HG02852 (cell line): ENCODE measurements around the gene DHRS4.
"Not testable (repeated sequence)": the region's sequence is repeated elsewhere in the genome, so short reads cannot be mapped to it uniquely, and the experiment has no call there.

Experiments used
- ATAC-seq: cut with Tn5 transposase; IDR thresholded peaks from one replicate; pipeline ENCODE4 v1.9.1; 2021; ENCODE audit warnings: mild to moderate bottlenecking, moderate library complexity; ENCODE audit not compliant: unreplicated experiment

Gene DHRS4

GRCh38 chr14:23939607-23940326, 13.8 kb upstream of the DHRS4 start:
- no peak for ATAC-seq

GRCh38 chr14:23941230-23941629, 12.3 kb upstream of the DHRS4 start:
- no peak for ATAC-seq

DNA sequence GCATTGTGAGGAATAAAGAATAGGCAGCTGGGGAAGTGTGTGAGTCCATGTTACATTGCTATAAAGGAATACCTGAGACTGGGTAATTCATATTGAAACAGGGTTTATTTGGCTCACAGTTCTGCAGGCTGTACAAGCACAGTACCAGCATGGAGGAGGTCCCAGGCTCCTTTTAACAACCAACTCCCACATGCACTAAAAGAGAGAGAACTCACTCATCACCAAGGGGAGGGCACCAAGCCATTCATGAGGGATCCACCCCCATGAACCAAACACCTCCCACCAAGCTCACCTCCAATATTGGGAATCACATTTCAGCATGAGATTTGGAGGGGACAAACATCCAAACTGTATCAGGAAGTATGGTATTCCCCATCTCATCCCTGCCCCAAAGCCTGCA, 11.9 kb upstream of the DHRS4 start:
- no peak for ATAC-seq

DNA sequence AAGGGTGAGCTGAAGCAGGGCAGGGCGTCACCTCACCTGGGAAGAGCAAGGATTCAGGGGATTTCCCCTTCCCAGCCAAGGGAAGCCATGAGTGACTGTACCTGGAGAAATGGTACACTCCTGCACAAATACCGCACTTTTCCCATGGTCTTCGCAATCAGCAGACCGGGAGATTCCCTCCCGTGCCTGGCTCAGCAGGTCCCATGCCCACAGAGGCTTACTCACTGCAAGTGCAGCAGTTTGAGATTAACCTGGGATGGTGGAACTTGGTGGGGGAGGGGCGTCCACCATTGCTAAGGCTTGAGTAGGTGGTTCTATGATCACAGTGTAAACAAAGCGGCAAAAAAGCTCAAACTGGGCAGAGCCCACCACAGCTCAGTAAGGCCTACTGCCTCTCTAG, 11.0 kb upstream of the DHRS4 start:
- no peak for ATAC-seq

- not testable (repeated sequence) for ATAC-seq
These were observed 4.5 kb upstream of the DHRS4 start for GRCh38 chr14:23949069-23949468.

DNA sequence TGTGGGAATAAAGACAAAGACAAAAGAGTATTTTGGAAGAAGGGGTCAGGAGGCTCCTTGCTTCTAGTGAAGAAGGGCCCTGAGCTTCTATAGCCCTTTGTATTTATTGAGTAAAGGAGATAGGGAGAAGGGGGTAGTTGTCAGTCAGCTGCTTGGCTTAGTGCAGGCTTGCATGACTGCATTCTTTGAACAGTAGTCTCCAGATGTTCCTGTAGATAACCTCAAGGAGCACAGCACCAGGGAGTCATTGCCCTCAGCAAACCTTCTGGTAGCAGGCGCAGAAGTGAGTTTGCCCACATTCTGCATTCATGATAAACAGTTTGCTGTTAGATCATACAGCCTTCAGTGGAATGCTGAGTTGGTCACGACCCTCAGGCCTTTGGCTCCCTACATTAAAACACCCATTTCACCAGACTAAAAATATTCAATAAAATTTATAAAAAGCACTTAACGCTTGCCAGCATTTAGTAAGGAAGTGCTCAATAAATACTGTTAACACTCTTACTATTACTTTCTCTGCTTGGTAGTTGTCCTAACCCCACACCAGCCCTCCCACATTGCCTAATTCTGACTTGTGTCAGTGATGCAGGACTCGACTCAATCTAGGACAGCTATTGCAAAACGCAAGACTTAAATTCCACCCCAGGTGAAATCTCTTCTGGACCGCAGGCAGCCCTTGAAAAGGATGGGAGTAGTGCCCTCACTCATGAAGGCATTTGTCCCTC, 3.0 kb upstream of the DHRS4 start:
- ATAC-seq = no peak

DNA sequence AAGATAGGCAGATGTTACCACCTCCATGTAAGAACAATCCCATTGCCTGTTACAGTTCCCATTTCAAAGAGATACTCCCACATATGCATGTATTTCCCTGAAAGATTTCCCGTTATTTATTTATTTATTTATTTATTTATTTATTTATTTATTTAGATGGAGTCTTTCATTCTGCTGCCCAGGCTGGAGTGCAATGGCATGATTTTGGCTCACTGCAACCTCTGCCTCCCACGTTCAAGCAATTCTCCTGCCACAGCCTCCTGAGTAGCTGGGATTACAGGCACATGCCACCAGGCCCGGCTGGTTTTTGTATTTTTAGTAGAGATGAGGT, 2.5 kb upstream of the DHRS4 start:
- ATAC-seq = not testable (repeated sequence)

GRCh38 chr14:23951590-23952201, 1.9 kb upstream of the DHRS4 start:
- ATAC-seq = no peak

GRCh38 chr14:23953116-23953463, 480 bp upstream of the DHRS4 start:
- ATAC-seq = not testable (repeated sequence)

DNA sequence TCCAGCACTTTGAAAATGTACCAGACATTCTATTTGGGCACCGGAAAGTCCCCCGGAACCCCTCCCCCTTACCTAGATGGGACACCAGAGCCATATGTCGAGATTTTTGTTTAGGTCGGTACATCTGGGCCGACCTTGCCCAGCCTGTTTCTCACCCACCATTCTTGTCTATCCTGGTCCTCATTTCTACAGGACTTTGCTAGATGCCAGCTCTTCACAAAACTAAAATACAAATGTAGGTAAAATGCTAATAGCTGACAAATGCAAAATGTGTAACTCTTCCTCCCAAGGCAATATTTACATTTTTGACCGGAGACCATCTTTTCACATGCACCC, 677 bp downstream of the DHRS4 start:
- peak; percentile 16 for ATAC-seq

GRCh38 chr14:23954965-23955364, 1.4 kb downstream of the DHRS4 start:
- ATAC-seq = not testable (repeated sequence)

- not testable (repeated sequence) for ATAC-seq
These were observed 2.2 kb downstream of the DHRS4 start for GRCh38 chr14:23955811-23956210.

GRCh38 chr14:23957913-23958569, 4.5 kb downstream of the DHRS4 start:
- not testable (repeated sequence) for ATAC-seq

GRCh38 chr14:23960899-23961298, 7.3 kb downstream of the DHRS4 start:
- ATAC-seq = not testable (repeated sequence)

DNA sequence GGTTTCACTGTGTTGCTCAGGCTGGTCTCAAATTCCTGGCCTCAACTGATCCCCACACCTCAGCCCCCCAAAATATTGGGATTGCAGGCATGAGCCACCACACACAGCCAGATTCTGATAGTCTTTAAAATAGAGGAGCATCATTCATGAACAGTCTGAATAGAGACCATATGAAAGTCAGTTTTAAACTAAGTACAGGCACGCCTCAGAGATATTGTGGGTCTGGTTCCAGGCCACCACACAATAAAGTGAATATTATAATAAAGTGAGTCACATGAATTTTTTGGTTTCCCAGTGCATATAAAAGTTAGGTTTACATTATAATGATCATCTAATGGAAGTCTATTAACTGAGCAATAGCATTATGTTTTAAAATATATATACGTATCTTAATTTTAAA, 8.1 kb downstream of the DHRS4 start:
- not testable (repeated sequence) for ATAC-seq

- not testable (repeated sequence) for ATAC-seq
These were observed 15.5 kb downstream of the DHRS4 start for GRCh38 chr14:23969130-23969480.

DNA sequence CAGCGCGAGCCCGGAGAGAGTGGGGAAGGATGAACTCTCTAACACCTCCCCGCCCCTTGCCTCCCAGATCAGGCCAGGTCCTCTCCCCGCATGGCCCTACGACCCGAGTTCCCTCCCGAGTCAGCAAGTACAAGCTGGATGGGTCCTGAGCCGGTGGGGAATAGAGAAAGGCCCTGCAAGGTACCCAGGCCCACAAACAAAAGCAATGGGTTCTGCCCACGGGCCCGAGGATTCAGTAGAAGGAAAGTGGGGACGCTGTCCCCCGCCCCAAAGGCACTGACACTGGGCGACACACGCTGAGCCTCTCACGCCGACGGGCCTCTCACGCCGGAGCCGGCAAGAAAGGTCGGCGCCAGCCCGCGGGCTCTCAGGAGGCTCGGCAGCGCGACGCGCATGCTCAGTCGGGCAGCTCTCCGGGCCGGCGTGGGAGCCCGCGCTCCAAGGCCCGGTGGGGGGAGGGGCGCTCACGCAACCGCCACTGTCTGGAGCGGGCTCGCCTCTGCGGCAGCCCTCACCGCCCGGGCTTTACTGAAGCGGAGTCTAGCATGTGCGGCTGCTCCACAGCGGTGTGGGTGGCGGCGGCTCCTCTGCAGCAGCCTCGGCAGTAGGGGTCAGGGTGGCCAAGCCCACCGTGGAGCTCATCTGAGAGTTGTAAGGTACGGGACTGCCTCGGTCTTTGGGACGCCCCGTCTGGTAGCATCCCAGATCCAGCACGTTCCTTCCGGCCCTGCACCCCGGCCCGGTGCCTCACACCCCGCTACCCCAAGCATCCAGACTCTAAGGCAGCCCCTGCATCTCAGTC, 16.1 kb downstream of the DHRS4 start:
- ATAC-seq = peak; percentile 65

- peak; percentile 12 for ATAC-seq
These were observed 16.7 kb downstream of the DHRS4 start for GRCh38 chr14:23970283-23970659.

DNA sequence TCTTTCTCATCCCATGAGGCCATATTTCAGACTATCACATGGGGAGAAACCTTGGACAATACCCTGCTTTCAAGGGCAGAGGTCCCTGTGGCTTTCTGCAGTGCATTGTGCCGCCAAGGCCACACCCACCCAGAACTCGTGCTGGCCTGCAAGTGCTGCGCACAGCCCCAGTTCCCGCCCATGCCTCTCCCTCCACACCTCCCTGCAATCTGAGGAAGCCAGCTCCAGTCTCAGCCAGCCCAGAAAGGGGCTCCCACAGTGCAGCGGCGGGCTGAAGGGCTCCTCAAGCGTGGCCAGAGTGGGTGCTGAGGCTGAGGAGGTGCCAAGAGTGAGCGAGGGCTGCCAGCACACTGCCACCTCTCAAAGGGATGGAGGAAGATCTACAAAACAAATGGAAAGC, 19.6 kb downstream of the DHRS4 start:
- ATAC-seq = not testable (repeated sequence)

DNA sequence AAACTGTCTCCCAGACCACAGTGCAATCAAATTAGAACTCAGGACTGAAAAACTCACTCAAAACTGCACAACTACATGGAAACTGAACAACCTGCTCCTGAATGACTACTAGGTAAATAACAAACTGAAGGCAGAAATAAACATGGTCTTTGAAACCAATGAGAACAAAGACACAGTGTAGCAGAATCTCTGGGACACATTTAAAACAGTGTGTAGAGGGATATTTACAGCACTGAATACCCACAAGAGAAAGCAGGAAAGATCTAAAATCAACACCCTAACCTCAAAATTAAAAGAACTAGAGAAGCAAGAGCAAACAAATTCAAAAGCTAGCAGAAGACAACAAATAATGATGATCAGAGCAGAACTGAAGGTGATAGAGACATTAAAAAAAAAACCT, 20.5 kb downstream of the DHRS4 start:
- not testable (repeated sequence) for ATAC-seq

DNA sequence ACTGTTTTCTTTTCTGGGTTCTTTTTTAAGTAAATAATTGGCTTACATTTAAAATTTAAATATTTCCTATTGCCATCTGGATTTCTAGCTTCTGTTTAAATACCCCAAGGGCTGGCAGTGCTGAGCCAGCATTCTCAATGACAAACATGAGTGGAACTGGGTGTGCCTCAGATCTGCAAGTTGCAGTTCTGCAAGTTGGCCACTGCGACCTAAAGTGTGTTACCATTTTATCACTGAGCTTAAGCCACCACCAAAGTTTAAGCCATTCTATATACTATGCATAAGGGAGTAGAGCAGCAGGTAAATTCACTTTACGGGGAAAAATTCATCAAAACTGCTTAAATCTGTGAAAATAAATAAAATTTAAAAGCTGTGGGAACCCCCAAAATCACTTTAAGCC, 23.6 kb downstream of the DHRS4 start:
- not testable (repeated sequence) for ATAC-seq
